ENCODE results near the gene HRH2.

DNA sequence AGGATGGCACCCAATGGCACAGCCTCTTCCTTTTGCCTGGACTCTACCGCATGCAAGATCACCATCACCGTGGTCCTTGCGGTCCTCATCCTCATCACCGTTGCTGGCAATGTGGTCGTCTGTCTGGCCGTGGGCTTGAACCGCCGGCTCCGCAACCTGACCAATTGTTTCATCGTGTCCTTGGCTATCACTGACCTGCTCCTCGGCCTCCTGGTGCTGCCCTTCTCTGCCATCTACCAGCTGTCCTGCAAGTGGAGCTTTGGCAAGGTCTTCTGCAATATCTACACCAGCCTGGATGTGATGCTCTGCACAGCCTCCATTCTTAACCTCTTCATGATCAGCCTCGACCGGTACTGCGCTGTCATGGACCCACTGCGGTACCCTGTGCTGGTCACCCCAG, 25.4 kb downstream of the HRH2 start:
- no peak for TF ChIP-seq TARDBP (IDR thresholded peaks at IDR 0.05)
- no peak for TF ChIP-seq HDGF (IDR thresholded peaks at IDR 0.05; ENCODE audit: borderline replicate concordance)
- no peak for TF ChIP-seq SP1 (IDR thresholded peaks at IDR 0.05)
- TF ChIP-seq SUZ12 (IDR thresholded peaks at IDR 0.05), result no peak
- TF ChIP-seq FOXM1 (IDR thresholded peaks at IDR 0.05; ENCODE audit: borderline replicate concordance), result no peak
- no peak for TF ChIP-seq LEF1 (IDR thresholded peaks at IDR 0.05; ENCODE audit: borderline replicate concordance)
- TF ChIP-seq BHLHE40 (IDR thresholded peaks at IDR 0.05; ENCODE audit: borderline replicate concordance), result no peak
- no peak for TF ChIP-seq L3MBTL2 (conservative IDR thresholded peaks at IDR 0.05)
- no peak for TF ChIP-seq FOXK2 (IDR thresholded peaks at IDR 0.05)
- TF ChIP-seq ZNF384 (IDR thresholded peaks at IDR 0.05), result no peak
- no peak for TF ChIP-seq ARNT (IDR thresholded peaks at IDR 0.05)
- TF ChIP-seq ELF4 (IDR thresholded peaks at IDR 0.05), result no peak

All from HEK293T (cell line).